Measurements from ENCODE around the gene FBXW8.

- TF ChIP-seq CTCF (IDR thresholded peaks at IDR 0.05), result no peak
- no peak for TF ChIP-seq POLR2A (IDR thresholded peaks at IDR 0.05)
Observed at GRCh38 chr12:116919706-116920485, 9.1 kb downstream of the FBXW8 start.

All from thyroid gland (tissue), 4 donors.